Endodermal cell (in vitro differentiated cells): ENCODE results near the gene CYTH3. TPM values are rescaled to one million over a fixed set of nuclear protein-coding genes. Genes with fewer than 3 reads are reported as not detected.

Experiments
- DNase-seq: peaks from one replicate; pipeline ENCODE4 v3.0.0-alpha.2; 2017
- H3K27ac ChIP-seq: 2 replicates; pipeline ENCODE4 v1.5.1; 2013; ENCODE audit warnings: mild to moderate bottlenecking, low read depth, low read length, moderate library complexity
- H3K27me3 ChIP-seq: 2 replicates; pipeline ENCODE4 v1.6.1; 2013; ENCODE audit warnings: mild to moderate bottlenecking, low read length, moderate library complexity; ENCODE audit not compliant: insufficient read depth, control insufficient read depth, poor library complexity, severe bottlenecking
- H3K36me3 ChIP-seq: 2 replicates; pipeline ENCODE4 v1.7.0; 2013; ENCODE audit warnings: mild to moderate bottlenecking, low read length, moderate library complexity; ENCODE audit not compliant: control insufficient read depth, insufficient read depth
- H3K4me1 ChIP-seq: one replicate; pipeline ENCODE4 v1.7.0; 2013; ENCODE audit warnings: low read length; ENCODE audit not compliant: control insufficient read depth, insufficient read depth
- H3K4me3 ChIP-seq: 2 replicates; pipeline ENCODE4 v1.5.1; 2013; ENCODE audit warnings: mild to moderate bottlenecking, low read length, moderate library complexity
- H3K9ac ChIP-seq: 2 replicates; pipeline ENCODE4 v1.6.1; 2013; ENCODE audit warnings: mild to moderate bottlenecking, low read length, moderate library complexity; ENCODE audit not compliant: poor library complexity, severe bottlenecking; ENCODE audit errors: extremely low read depth
- H3K9me3 ChIP-seq: 2 replicates; pipeline ENCODE4 v1.6.1; 2013; ENCODE audit warnings: mild to moderate bottlenecking, low read length, moderate library complexity; ENCODE audit not compliant: control insufficient read depth
- H3K27ac Mint-ChIP-seq: 2 replicates; pipeline ENCODE4 v1.8.0; 2020; ENCODE audit warnings: mixed read lengths
- H3K27me3 Mint-ChIP-seq: 2 replicates; pipeline ENCODE4 v1.8.0; 2021; ENCODE audit warnings: mild to moderate bottlenecking, mixed read lengths; ENCODE audit not compliant: insufficient read depth
- H3K36me3 Mint-ChIP-seq: 2 replicates; pipeline ENCODE4 v1.8.0; 2020; ENCODE audit warnings: low read depth, mixed read lengths
- H3K4me1 Mint-ChIP-seq: 2 replicates; pipeline ENCODE4 v1.8.0; 2020; ENCODE audit warnings: mixed read lengths
- H3K4me3 Mint-ChIP-seq: 2 replicates; pipeline ENCODE4 v1.8.0; 2020; ENCODE audit warnings: mild to moderate bottlenecking, moderate library complexity, mixed read lengths
- H3K9me3 Mint-ChIP-seq: 2 replicates; pipeline ENCODE4 v1.8.0; 2020; ENCODE audit warnings: mild to moderate bottlenecking, mixed read lengths
- WGBS, 2 experiments: methylation state at CpG; one replicate each; pipeline versions ENCODE4 v1.1.5 to v1.1.7; 2013; ENCODE audit warnings: missing lambda C conversion rate in 2 of 2, mixed read lengths in 1 of 2; ENCODE audit not compliant: insufficient coverage in 1 of 2, insufficient read length in 1 of 2; 5-methylcytosine and 5-hydroxymethylcytosine counted together
- total RNA-seq, 2 donors: library from RNA; stranded (reverse); fragmentation: NEBNext Ultra II Directional in 1 of 2; extraction: Animal tissue kit (Norgen Biotek cat#: 25700) in 1 of 2; gene quantifications; 2 replicates in 1 of 2; 3 replicates in 1 of 2; pipeline ENCODE4 v1.2.1, GENCODE V29; 2021
- TF ChIP-seq, protein P1 (sequence below): fragments of 200-600 bp; sonication (generic); conservative IDR thresholded peaks from 2 replicates; pipeline ENCODE4 v1.5.0; 2021; ENCODE audit warnings: antibody characterized with exemption, mild to moderate bottlenecking

CYTH3 gene
- total RNA-seq, 2 donors from 2014 or later = 10.6 to 10.8 TPM

- Histone ChIP-seq H3K27ac (no peak overlapping the region), H3K4me1 (no peaks in the 10 kb centered on the region), H3K27me3 (peaks cover 97% of the 10 kb centered on the region), H3K9ac (no peak overlapping the region), H3K36me3 (no peaks in the 10 kb centered on the region), H3K4me3 (no peak overlapping the region), H3K9me3 (no peaks in the 10 kb centered on the region)
- TF ChIP-seq, protein P1, sequence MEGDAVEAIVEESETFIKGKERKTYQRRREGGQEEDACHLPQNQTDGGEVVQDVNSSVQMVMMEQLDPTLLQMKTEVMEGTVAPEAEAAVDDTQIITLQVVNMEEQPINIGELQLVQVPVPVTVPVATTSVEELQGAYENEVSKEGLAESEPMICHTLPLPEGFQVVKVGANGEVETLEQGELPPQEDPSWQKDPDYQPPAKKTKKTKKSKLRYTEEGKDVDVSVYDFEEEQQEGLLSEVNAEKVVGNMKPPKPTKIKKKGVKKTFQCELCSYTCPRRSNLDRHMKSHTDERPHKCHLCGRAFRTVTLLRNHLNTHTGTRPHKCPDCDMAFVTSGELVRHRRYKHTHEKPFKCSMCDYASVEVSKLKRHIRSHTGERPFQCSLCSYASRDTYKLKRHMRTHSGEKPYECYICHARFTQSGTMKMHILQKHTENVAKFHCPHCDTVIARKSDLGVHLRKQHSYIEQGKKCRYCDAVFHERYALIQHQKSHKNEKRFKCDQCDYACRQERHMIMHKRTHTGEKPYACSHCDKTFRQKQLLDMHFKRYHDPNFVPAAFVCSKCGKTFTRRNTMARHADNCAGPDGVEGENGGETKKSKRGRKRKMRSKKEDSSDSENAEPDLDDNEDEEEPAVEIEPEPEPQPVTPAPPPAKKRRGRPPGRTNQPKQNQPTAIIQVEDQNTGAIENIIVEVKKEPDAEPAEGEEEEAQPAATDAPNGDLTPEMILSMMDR = peak; percentile 65
- Mint-ChIP-seq H3K27ac (no peak overlapping the region), H3K27me3 (peaks cover 87% of the 10 kb centered on the region), H3K36me3 (no peaks in the 10 kb centered on the region), H3K4me3 (no peak overlapping the region), H3K4me1 (peaks cover 23% of the 10 kb centered on the region), H3K9me3 (no peaks in the 10 kb centered on the region)
- peak; percentile 76 for DNase-seq
- 76 to 80% methylated on average over 1 to 5 of the region's 5 CpGs for WGBS, 2 experiments
These were observed 16.3 kb downstream of the CYTH3 start for GRCh38 chr7:6256109-6256483.

DNA sequence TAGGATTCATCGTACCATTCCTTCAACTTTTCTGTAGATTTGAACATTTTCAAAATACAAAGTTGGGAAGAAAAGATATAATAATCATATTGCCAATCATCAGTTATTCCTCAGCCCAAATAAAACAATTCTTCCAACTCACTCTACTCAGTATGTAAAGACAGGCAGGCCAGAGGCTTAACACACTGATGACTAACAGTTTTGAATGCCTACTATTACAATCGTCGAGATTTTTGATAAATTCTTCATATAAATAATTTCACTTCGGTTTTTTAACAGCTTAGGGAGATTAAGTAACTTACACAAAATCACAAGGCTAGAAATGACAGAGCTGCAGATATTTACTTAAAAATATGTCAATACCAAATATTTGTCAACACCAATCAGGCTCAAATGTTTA lies 17.6 kb downstream of the CYTH3 start:
- no peaks in the 10 kb centered on the region for H3K9me3 ChIP-seq
- TF ChIP-seq, protein P1 = no peak
- Mint-ChIP-seq H3K4me3 (no peak overlapping the region), H3K27ac (no peak overlapping the region), H3K36me3 (no peaks in the 10 kb centered on the region), H3K4me1 (peaks cover 20% of the 10 kb centered on the region), H3K9me3 (no peaks in the 10 kb centered on the region), H3K27me3 (peaks cover 86% of the 10 kb centered on the region)
- H3K9ac ChIP-seq = no peak overlapping the region
- H3K27me3 ChIP-seq = peaks cover 97% of the 10 kb centered on the region
- H3K4me3 ChIP-seq = no peak overlapping the region
- WGBS, 2 experiments = 87% methylated on average over 4 of the region's 4 CpGs; no CpG with 5 or more reads in 1 of the 2 experiments
- no peak overlapping the region for H3K27ac ChIP-seq
- no peaks in the 10 kb centered on the region for H3K4me1 ChIP-seq
- H3K36me3 ChIP-seq = no peaks in the 10 kb centered on the region
- no peak for DNase-seq

- Histone ChIP-seq H3K36me3 (no peaks in the 10 kb centered on the region), H3K4me3 (no peak overlapping the region), H3K9ac (no peak overlapping the region), H3K4me1 (no peaks in the 10 kb centered on the region), H3K27me3 (peaks cover 99% of the 10 kb centered on the region), H3K9me3 (no peaks in the 10 kb centered on the region), H3K27ac (no peak overlapping the region)
- Mint-ChIP-seq H3K9me3 (no peaks in the 10 kb centered on the region), H3K27me3 (peaks cover 76% of the 10 kb centered on the region), H3K4me3 (no peak overlapping the region), H3K4me1 (peaks cover 13% of the 10 kb centered on the region), H3K27ac (no peak overlapping the region), H3K36me3 (no peaks in the 10 kb centered on the region)
- DNase-seq = no peak
- 83 to 96% methylated on average over 1 to 2 of the region's 2 CpGs for WGBS, 2 experiments
- TF ChIP-seq, protein P1 = no peak
These were observed 19.7 kb downstream of the CYTH3 start for GRCh38 chr7:6252748-6253147.
